Panc1 (cell line): ENCODE results near the gene C14orf93.

Experiments
- POLR2AphosphoS5 ChIP-seq: IDR thresholded peaks from 2 replicates; pipeline ENCODE4 v1.6.1; 2012; ENCODE audit warnings: mild to moderate bottlenecking, low read depth, low read length, moderate library complexity
- SIN3A ChIP-seq: IDR thresholded peaks from 2 replicates; pipeline ENCODE4 v1.6.1; 2012; ENCODE audit warnings: low read depth, mild to moderate bottlenecking, low read length, moderate library complexity, borderline replicate concordance; ENCODE audit not compliant: insufficient read depth
- TCF7L2 ChIP-seq: IDR thresholded peaks from 2 replicates; pipeline ENCODE4 v1.6.1; 2011; ENCODE audit warnings: mild to moderate bottlenecking, low read depth, low read length, inconsistent platforms
- TF ChIP-seq, protein P1 (sequence below): fragments of 450-650 bp; IDR thresholded peaks from 2 replicates; pipeline ENCODE4 v1.5.1; 2017; ENCODE audit warnings: mild to moderate bottlenecking
- TF ChIP-seq, protein P2 (sequence below), 2 experiments: IDR thresholded peaks; 2 replicates each; pipeline ENCODE4 v1.6.1; 2011 to 2012; ENCODE audit warnings: low read depth in 2 of 2, control low read depth in 1 of 2, low read length in 1 of 2, mild to moderate bottlenecking in 1 of 2, moderate library complexity in 1 of 2; ENCODE audit not compliant: insufficient read depth in 1 of 2

DNA sequence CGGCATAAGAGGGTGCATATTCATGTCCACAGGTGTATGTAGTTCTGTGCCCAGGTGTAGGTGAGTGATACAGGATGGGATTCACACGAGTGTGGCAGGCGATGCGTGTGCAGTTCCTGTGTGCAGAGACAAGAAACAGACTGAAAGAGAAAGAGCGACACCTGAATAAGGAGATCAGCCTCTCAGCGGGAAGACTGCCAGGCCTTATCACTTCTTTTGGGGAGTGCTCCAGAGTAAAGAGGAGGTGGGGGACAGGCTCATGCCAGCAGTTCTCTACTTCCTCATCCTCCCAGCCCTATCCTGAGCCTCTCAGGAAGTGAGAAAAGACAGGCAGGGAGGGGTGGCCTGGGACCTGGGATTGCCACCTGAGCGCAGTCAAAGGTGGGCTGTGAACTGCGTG lies 34.9 kb upstream of the C14orf93 start:
- TF ChIP-seq, protein P1, sequence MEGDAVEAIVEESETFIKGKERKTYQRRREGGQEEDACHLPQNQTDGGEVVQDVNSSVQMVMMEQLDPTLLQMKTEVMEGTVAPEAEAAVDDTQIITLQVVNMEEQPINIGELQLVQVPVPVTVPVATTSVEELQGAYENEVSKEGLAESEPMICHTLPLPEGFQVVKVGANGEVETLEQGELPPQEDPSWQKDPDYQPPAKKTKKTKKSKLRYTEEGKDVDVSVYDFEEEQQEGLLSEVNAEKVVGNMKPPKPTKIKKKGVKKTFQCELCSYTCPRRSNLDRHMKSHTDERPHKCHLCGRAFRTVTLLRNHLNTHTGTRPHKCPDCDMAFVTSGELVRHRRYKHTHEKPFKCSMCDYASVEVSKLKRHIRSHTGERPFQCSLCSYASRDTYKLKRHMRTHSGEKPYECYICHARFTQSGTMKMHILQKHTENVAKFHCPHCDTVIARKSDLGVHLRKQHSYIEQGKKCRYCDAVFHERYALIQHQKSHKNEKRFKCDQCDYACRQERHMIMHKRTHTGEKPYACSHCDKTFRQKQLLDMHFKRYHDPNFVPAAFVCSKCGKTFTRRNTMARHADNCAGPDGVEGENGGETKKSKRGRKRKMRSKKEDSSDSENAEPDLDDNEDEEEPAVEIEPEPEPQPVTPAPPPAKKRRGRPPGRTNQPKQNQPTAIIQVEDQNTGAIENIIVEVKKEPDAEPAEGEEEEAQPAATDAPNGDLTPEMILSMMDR = no peak
- TF ChIP-seq TCF7L2 (no peak), POLR2AphosphoS5 (no peak), SIN3A (no peak)
- TF ChIP-seq, protein P2, sequence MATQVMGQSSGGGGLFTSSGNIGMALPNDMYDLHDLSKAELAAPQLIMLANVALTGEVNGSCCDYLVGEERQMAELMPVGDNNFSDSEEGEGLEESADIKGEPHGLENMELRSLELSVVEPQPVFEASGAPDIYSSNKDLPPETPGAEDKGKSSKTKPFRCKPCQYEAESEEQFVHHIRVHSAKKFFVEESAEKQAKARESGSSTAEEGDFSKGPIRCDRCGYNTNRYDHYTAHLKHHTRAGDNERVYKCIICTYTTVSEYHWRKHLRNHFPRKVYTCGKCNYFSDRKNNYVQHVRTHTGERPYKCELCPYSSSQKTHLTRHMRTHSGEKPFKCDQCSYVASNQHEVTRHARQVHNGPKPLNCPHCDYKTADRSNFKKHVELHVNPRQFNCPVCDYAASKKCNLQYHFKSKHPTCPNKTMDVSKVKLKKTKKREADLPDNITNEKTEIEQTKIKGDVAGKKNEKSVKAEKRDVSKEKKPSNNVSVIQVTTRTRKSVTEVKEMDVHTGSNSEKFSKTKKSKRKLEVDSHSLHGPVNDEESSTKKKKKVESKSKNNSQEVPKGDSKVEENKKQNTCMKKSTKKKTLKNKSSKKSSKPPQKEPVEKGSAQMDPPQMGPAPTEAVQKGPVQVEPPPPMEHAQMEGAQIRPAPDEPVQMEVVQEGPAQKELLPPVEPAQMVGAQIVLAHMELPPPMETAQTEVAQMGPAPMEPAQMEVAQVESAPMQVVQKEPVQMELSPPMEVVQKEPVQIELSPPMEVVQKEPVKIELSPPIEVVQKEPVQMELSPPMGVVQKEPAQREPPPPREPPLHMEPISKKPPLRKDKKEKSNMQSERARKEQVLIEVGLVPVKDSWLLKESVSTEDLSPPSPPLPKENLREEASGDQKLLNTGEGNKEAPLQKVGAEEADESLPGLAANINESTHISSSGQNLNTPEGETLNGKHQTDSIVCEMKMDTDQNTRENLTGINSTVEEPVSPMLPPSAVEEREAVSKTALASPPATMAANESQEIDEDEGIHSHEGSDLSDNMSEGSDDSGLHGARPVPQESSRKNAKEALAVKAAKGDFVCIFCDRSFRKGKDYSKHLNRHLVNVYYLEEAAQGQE (IDR thresholded peaks at IDR 0.05; ENCODE audit: insufficient read depth in 1 of 2, low read depth in 2 of 2, low read length in 1 of 2) = no peak
